Measurements from ENCODE around the gene P2RY1.
A peak's percentile ranks its signal among the peaks of the same experiment; 100 is the strongest.

P2RY1 gene

GRCh38 chr3:152834776-152835600 lies at the start of gene P2RY1:
P2RY1 (plus strand) TSS chr3:152835131; CDS start chr3:152835783, 652 bp downstream.
- DNase-seq, result peak; percentile 2

GRCh38 chr3:152786977-152787681 lies 47.8 kb upstream of the P2RY1 start:
- no peak for DNase-seq

GRCh38 chr3:152790651-152791387 lies 44.1 kb upstream of the P2RY1 start:
- DNase-seq, result no peak

GRCh38 chr3:152793969-152794368 lies 41.0 kb upstream of the P2RY1 start:
- DNase-seq, result no peak

- DNase-seq, result no peak
Observed at GRCh38 chr3:152797751-152798432, 37.0 kb upstream of the P2RY1 start.

GRCh38 chr3:152811974-152812760 lies 22.8 kb upstream of the P2RY1 start:
- no peak for DNase-seq

GRCh38 chr3:152817400-152817799 lies 17.5 kb upstream of the P2RY1 start:
- DNase-seq, result no peak

- DNase-seq, result no peak
Observed at GRCh38 chr3:152818027-152818426, 16.9 kb upstream of the P2RY1 start.

- no peak for DNase-seq
Observed at GRCh38 chr3:152823173-152823572, 11.8 kb upstream of the P2RY1 start.

- DNase-seq, result no peak
Observed at GRCh38 chr3:152823781-152824180, 11.2 kb upstream of the P2RY1 start.

- no peak for DNase-seq
Observed at GRCh38 chr3:152825566-152825965, 9.4 kb upstream of the P2RY1 start.

GRCh38 chr3:152826476-152826875 lies 8.5 kb upstream of the P2RY1 start:
- DNase-seq, result no peak

- DNase-seq, result no peak
Observed at GRCh38 chr3:152827313-152827712, 7.6 kb upstream of the P2RY1 start.

GRCh38 chr3:152828075-152828840 lies 6.7 kb upstream of the P2RY1 start:
- no peak for DNase-seq

GRCh38 chr3:152830245-152830644 lies 4.7 kb upstream of the P2RY1 start:
- DNase-seq, result no peak

- no peak for DNase-seq
Observed at GRCh38 chr3:152832046-152832445, 2.9 kb upstream of the P2RY1 start.

- DNase-seq, result no peak
Observed at GRCh38 chr3:152833089-152833488, 1.8 kb upstream of the P2RY1 start.

- no peak for DNase-seq
Observed at GRCh38 chr3:152834191-152834775, 648 bp upstream of the P2RY1 start.

- DNase-seq, result no peak
Observed at GRCh38 chr3:152835601-152836102, 721 bp downstream of the P2RY1 start.

GRCh38 chr3:152836269-152836668 lies 1.3 kb downstream of the P2RY1 start:
- no peak for DNase-seq

- DNase-seq, result no peak
Observed at GRCh38 chr3:152839511-152839910, 4.6 kb downstream of the P2RY1 start.

Measured in CD4-positive, alpha-beta T cell treated with Interleukin-17A for 1 hour (primary cell).